Osteoblast (primary cell): ENCODE data around the gene ZG16. TPM values are rescaled to one million over a fixed set of nuclear protein-coding genes. Genes with fewer than 3 reads are reported as not detected.

Source experiments
- DNase-seq: peaks from one replicate; pipeline ENCODE4 v3.0.0; 2011; ENCODE audit warnings: low spot score, mixed read lengths; ENCODE audit not compliant: insufficient read length; ENCODE audit errors: missing footprints
- H2AFZ ChIP-seq: 2 replicates; pipeline ENCODE4 v1.6.0; 2011; ENCODE audit warnings: mild to moderate bottlenecking, low read length
- H3K27ac ChIP-seq: 2 replicates; pipeline ENCODE4 v1.5.1; 2011; ENCODE audit warnings: mild to moderate bottlenecking, low read depth, low read length, moderate library complexity
- H3K27me3 ChIP-seq: 2 replicates; pipeline ENCODE4 v1.6.0; 2012; ENCODE audit warnings: mild to moderate bottlenecking, control low read depth, inconsistent platforms, low read length, moderate library complexity; ENCODE audit not compliant: insufficient read depth
- H3K36me3 ChIP-seq: 2 replicates; pipeline ENCODE4 v1.5.1; 2011; ENCODE audit warnings: mild to moderate bottlenecking, low read length, control low read depth, moderate library complexity; ENCODE audit not compliant: insufficient read depth
- H3K4me1 ChIP-seq: 2 replicates; pipeline ENCODE4 v1.5.1; 2011; ENCODE audit warnings: mild to moderate bottlenecking, low read length, control low read depth, moderate library complexity; ENCODE audit not compliant: insufficient read depth
- H3K4me2 ChIP-seq: 2 replicates; pipeline ENCODE4 v1.6.0; 2011; ENCODE audit warnings: mild to moderate bottlenecking, low read length; ENCODE audit not compliant: insufficient read depth
- H3K4me3 ChIP-seq: fragments of 200-600 bp; sonication (generic); 3 replicates; pipeline ENCODE4 v1.5.1; 2012; ENCODE audit warnings: mild to moderate bottlenecking, low read length, inconsistent platforms; ENCODE audit not compliant: insufficient read depth
- H3K79me2 ChIP-seq: 2 replicates; pipeline ENCODE4 v1.6.0; 2012; ENCODE audit warnings: mild to moderate bottlenecking, low read length, control low read depth, inconsistent platforms; ENCODE audit not compliant: insufficient read depth
- H3K9me3 ChIP-seq: 2 replicates; pipeline ENCODE4 v1.5.1; 2011; ENCODE audit warnings: low read depth, low read length, control low read depth
- H4K20me1 ChIP-seq: 2 replicates; pipeline ENCODE4 v1.6.0; 2012; ENCODE audit warnings: mild to moderate bottlenecking, low read length, control low read depth; ENCODE audit not compliant: insufficient read depth
- CTCF ChIP-seq: IDR thresholded peaks from 2 replicates; pipeline ENCODE4 v1.5.1; 2011; ENCODE audit warnings: mild to moderate bottlenecking, low read depth, low read length, moderate library complexity; ENCODE audit errors: extremely low read depth
- total RNA-seq: library from RNA; depleted of rRNA; stranded (reverse); fragments of >200 nt; gene quantifications from 2 replicates; pipeline ENCODE4 v1.2.3, GENCODE V29; 2012

The ZG16 gene
- total RNA-seq, 1 donor: not detected

DNA sequence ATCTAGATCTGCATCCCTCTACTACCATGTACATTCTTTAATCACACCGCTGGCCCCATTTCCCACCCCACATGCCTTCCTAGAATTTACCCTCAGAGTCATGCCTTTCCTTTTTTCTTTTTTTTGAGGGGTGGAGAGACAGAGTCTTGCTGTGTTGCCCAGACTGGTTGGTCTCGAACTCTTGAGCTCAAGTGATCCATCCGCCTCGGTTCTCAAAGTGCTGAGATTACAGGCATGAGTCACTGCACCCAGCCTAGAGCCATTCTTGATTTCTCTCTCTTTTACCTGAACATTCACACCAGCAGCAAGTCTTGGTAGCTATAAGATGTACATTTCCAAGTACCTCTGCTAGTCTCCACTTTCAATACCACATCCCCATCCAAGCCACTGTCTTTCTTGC is 40.0 kb downstream of the ZG16 start:
- H3K4me2 ChIP-seq: no peak overlapping the region
- peaks cover 9% of the 10 kb centered on the region for H4K20me1 ChIP-seq
- no peaks in the 10 kb centered on the region for H3K9me3 ChIP-seq
- peaks cover 47% of the 10 kb centered on the region for H3K4me1 ChIP-seq
- H2AFZ ChIP-seq: no peak overlapping the region
- DNase-seq: no peak
- no peaks in the 10 kb centered on the region for H3K27me3 ChIP-seq
- TF ChIP-seq CTCF: no peak
- H3K79me2 ChIP-seq: peaks cover 55% of the 10 kb centered on the region
- H3K36me3 ChIP-seq: peaks cover 16% of the 10 kb centered on the region
- H3K27ac ChIP-seq: no peak overlapping the region
- H3K4me3 ChIP-seq: no peak overlapping the region

DNA sequence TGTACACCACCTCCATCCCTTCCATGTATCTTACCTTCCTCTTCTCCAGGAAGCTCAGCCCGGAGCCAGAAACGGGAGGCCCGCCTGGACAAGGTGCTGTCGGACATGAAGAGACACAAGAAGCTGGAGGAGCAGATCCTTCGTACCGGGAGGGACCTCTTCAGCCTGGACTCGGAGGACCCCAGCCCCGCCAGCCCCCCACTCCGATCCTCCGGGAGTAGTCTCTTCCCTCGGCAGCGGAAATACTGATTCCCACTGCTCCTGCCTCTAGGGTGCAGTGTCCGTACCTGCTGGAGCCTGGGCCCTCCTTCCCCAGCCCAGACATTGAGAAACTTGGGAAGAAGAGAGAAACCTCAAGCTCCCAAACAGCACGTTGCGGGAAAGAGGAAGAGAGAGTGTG is 41.5 kb downstream of the ZG16 start:
- Histone ChIP-seq H3K4me1 (peaks cover 60% of the 10 kb centered on the region), H3K27me3 (no peaks in the 10 kb centered on the region), H3K4me2 (peak overlapping the region; percentile 99), H2AFZ (no peak overlapping the region), H3K36me3 (peaks cover 16% of the 10 kb centered on the region), H3K79me2 (peaks cover 68% of the 10 kb centered on the region), H3K27ac (peak overlapping the region; percentile 0), H4K20me1 (peaks cover 14% of the 10 kb centered on the region), H3K4me3 (peak overlapping the region; percentile 15), H3K9me3 (no peaks in the 10 kb centered on the region)
- no peak for TF ChIP-seq CTCF
- peak; percentile 23 for DNase-seq

DNA sequence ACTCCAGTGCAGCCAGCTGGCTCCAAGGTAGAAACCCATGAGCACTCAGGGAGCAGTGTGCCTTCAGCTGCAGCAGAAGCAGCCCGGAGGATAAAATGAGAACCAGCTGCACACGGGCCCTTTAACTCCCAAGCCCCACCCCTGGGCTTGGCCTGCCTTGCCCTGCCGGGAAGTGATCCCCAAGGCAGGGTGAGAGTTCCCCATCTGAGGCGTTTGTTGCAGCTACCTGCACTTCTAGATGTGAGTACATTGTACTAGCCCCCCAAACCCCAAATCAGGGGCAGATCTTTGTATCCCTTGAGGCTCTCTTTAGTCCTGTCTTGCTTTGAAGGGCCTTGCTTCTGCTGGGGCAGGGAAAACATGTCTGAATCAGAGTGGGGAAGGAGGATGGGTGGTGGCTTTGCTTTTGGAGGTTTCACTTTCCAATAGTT is 42.2 kb downstream of the ZG16 start, which contains the start of gene MVP:
MVP (plus strand) TSS at position 192 of the 431 bp plus-strand sequence. CDS start 10,088 bp downstream, outside the sequence.
- peak; percentile 90 for DNase-seq

More for the DNA sequence above, 42.2 kb downstream of the ZG16 start, which contains the start of gene MVP:
- H3K9me3 ChIP-seq: no peaks in the 10 kb centered on the region
- H4K20me1 ChIP-seq: peaks cover 19% of the 10 kb centered on the region
- TF ChIP-seq CTCF: no peak
- peak within 1 kb of the TSS; percentile 90 for H3K4me3 ChIP-seq
- H3K4me2 ChIP-seq: peak within 1 kb of the TSS; percentile 99
- peaks cover 61% of the 10 kb centered on the region for H3K4me1 ChIP-seq
- H3K27ac ChIP-seq: peak within 1 kb of the TSS; percentile 88
- peaks cover 16% of the 10 kb centered on the region for H3K36me3 ChIP-seq
- H2AFZ ChIP-seq: peak within 1 kb of the TSS; percentile 70
- H3K79me2 ChIP-seq: peaks cover 74% of the 10 kb centered on the region
- H3K27me3 ChIP-seq: no peaks in the 10 kb centered on the region
